NCI-H82 treated with DMSO at 0.1 percent for 48 hours (cell line): Measurements from ENCODE around the gene ANKS1B.
A peak's percentile ranks its signal among the peaks of the same experiment; 100 is the strongest.
"Not testable (repeated sequence)": the region's sequence is repeated elsewhere in the genome, so short reads cannot be mapped to it uniquely, and the experiment has no call there.

Experiments
- DNase-seq: peaks from one replicate; lab custom pipeline; 2025; ENCODE audit not compliant: unreplicated experiment; lab: John Stamatoyannopoulos, UW

Gene ANKS1B

DNA sequence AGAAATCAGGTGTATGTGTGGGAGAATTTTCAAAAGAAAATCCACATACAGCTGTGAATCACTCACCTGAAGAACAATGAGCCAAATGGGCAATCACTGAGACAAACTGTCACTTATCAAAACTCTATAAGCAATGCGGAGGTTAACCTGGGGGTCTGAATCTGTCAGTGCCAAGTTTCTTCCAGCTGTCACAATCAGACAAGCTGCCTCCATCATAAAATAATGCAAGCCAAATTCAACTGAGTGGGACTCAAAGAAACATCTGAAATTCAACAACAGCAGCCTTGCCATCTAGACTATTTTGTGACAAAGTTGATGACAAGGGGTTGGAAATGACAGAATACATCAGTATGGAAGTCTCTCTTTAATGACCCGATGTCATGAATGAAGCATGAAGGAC, 276.9 kb downstream of the ANKS1B start:
- DNase-seq, result no peak

GRCh38 chr12:99706736-99707473, 277.8 kb downstream of the ANKS1B start:
- no peak for DNase-seq

- no peak for DNase-seq
These were observed 280.3 kb downstream of the ANKS1B start for GRCh38 chr12:99704458-99704857.

DNA sequence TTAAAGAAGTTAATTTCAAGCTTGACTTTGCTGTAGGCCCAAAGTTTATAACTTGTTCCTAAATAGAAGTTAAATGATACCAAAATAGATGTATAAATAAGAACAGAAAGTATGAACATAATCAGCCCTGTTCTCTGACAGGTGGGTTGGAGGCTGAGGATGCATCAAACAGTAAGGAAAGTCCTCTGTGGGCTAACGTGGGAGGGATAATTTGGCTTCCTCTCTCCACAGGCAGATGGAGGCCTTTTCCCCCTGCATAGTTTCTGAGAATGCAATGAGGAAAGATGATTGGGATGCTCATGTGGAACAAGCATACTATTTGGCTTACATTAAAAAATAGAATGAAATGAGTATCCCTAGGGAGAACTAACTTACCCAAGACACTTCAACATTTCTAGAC, 280.7 kb downstream of the ANKS1B start:
- no peak for DNase-seq

DNA sequence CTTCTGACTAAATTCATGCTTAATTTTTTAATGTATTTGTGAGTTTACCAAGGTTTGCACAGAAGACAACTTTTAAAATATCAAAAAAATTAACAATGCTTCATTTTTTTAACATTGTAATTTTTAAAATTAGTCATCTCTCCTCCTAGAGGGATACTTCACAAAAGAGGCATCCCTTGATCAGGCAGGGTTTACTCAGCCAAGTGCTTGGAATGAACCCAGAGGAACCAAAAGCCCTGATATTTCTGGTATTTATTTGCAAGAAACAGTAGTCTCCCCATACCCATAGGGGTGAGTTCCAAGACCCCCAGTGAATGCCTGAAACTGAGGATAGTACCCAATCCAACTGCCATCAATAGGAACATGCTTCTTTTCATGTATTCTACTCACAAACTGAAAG, 284.7 kb downstream of the ANKS1B start:
- DNase-seq, result no peak

DNA sequence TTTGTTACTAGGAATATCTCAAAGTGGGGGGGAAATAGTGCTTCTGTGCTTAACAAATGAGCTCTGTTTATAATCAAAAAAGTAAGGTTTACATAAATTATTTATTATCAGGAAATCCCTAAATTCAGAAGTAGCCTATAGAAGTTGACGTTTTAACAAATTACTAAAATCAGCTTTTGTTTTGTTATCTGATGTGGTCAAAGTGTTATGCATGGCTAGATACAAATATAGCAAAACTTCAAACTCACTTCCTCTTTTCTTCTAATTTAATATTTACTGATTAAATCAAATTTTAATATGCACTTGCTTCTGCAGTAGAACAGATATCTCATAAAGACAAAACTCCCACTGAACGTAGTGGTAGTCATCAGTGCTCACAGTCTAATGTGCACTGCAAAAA, 289.7 kb downstream of the ANKS1B start:
- DNase-seq, result no peak

GRCh38 chr12:99686142-99686541, 298.6 kb downstream of the ANKS1B start:
- no peak for DNase-seq

DNA sequence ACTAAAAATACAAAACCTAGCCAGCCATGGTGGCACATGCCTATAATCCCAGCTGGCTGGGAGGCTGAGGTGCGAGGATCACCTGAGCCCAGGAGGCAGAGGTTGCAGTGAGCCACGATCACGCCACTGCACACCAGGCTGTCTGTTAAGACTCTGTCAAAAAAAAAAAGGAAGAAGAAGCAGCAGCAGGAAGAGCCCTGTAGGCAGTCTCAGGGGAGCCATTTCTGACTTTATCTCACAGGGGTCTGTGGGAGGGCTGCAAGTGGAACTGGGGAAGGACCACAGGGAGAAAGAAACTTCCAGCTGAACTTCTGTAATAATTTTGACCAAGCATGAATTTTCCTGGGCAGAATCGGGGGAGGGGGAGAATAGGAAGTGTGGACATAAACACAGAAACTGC, 304.5 kb downstream of the ANKS1B start:
- DNase-seq, result no peak

DNA sequence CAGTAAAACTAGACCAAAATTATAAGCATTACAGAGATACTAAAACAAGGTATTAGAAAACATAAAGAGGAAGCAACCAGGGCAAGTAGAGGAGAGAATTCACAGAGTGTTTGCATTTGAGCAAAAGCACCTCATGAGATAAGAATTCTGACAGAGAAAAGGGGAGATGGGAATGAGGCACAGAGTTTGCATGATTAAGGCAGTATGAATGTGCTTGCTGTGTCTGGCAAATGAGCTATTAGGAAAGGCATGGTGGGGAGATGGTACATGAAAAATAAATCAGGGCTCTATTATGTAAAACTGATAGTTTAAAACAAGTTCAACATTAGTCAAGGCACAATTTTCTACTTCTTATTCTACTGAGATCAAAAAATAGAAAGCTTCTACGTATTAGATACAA, 314.1 kb downstream of the ANKS1B start:
- no peak for DNase-seq

DNA sequence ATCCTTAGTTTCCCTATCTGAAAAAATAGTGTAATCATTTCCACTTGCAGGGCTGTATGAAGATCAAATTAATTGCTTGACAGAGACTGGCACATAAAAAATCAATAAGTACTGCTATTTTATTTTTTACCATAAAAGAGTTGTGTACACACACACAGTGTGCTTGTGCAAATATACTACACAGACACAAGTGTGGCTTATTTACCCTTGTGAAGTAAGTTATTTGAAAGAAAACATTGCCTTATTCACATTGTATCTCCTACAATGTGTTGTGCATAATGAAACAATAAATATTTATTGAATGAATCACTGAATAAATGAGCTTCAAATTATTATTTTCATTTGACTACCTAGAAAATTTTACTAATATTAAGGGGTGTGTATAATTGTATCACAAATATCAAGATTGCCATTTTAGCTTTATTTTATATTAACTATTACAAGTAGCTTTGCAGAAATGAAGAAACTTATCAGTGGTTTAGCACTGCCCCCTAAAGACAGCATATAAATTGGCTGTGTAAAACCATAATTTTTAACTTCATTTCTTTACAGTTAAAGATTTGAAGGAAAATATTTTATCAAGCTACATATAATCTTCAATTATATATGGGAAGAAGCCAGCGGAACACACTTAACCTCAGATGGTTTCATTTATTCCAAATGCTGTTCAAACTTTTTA, 325.9 kb downstream of the ANKS1B start:
- no peak for DNase-seq

GRCh38 chr12:99649551-99649950, 335.2 kb downstream of the ANKS1B start:
- peak; percentile 32 for DNase-seq

DNA sequence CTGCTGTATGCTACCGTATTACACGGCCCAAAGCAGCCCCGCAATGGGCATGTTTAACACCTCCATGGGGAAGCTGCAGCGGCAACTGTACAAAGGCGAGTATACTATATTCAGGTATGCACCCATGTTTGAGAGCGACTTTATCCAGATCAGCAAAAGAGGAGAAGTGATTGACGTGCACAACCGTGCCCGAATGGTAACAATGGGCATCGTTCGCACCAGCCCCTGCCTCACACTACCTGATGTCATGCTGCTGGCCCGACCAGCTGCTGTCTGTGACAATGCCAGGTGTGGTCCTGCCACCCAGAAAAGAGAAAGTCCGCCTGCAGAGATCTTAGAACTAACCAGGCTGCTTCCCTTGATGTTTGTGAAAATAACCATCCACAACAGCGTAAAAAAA, 336.6 kb downstream of the ANKS1B start:
- DNase-seq, result no peak

GRCh38 chr12:99647453-99647852, 337.3 kb downstream of the ANKS1B start, which contains the start of gene GARIN6:
Gene GARIN6, plus strand, starts transcription at chr12:99647753. Its CDS starts 422 bp downstream, at chr12:99648175.
- no peak for DNase-seq

GRCh38 chr12:99644629-99645028, 340.1 kb downstream of the ANKS1B start:
- no peak for DNase-seq

GRCh38 chr12:99627459-99627858, 357.3 kb downstream of the ANKS1B start:
- DNase-seq, result no peak

GRCh38 chr12:99624591-99624990, 360.1 kb downstream of the ANKS1B start:
- not testable (repeated sequence) for DNase-seq

DNA sequence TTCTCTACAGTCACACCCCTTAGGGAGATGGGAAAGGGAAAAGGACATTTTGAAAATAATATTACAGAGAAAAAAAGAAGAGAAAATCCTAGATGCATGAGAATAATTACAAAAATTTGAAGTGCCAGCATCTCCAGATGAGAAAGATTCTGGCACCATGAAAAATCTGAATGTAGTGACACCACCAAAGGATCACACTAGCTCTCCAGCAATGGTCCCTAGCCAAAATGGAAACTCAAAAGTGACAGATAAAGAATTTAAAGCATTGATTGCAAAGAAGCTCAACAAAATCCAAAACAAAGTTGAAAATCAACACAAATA, 364.6 kb downstream of the ANKS1B start:
- DNase-seq, result no peak

DNA sequence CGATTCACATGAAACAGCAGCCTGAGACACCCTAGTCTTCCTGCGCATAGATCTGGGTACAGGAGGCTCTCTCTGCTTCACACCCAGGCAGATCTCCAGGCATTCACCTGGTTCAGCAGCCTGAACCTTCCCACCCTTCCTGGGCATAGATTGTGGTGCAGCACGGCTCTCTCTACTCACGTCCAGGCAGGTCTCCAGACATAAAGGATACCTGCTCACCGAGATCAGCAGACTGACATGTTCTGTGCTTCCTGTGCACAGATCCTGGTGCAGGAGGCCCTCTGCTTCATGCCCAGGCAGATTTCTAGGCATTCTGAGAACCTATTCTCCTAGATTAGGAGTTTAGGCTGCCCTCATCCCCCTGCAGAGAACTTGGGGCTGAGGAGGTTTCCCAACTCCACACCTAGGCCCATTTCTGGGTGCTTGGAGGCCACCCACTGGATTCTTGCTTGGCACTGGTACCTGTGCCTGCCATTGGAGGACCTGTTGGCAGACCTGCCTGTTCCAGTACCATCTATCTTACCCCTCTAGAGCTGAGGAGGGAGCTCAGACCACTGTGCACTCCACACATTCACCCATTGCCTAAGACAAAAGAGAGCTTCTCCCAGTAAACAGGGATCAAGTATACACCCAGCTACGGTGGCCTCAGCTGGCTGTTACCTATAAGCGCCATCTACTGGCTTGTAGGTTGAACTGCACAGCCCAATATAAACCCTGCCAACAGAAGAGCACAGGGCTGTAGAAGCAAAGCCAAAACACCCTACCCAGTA, 365.2 kb downstream of the ANKS1B start:
- peak; percentile 17 for DNase-seq

DNA sequence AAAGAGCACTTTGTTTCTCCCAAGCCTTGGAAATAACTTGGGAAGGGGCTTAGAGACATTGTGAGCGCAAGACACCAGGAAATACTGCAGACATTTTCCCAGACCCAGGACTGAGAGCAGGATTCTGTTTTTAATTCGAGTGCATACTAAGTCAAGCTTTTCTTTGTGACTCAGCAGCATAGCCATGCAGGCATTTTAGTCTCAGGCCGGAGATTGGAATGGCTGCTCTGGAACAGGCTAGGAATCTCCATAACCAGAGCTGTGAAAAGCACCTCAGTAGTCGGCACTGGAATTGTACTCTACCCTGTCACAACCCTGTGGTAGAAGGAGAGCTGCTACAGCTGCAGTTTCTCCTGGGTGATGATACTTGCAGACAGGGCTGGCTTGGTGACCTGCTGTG, 366.1 kb downstream of the ANKS1B start:
- no peak for DNase-seq

DNA sequence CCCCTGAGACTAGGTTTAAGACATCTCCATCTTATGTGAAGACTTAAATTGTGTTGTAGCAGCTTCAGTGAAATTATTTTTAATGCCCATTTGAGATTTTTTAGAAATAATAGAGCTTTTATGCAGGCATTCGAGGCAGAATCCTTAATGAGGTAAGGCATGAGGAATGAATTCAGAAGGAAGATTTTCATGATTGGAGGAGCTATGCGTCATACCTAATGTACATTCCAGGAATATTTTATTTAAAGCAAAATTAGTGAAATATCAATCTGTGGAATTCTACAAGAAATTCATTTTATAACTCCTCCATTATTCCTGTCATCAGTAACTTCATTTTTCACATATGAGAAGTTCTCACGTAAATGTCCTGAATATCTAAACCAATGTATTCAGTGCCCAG, 373.1 kb downstream of the ANKS1B start:
- no peak for DNase-seq

DNA sequence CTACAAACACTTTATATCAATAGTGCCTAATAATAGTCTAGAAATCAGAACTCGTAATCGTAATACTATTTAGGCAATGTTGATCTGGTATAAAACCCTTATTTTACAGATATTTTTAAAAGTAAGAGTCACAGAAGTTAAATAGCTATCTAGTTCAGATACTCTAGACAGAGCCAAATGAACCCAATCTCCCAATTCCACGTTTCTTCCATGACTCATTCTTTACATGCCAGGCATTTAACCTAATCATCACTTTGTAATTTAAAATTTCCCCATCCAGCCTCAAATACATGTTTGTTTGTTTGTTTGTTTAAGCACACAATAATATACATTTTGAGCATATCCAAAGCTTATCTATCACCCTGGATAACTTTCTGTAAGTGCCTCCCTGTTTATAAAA, 373.6 kb downstream of the ANKS1B start:
- no peak for DNase-seq
